ENCODE data around the gene STK40. TPM values are rescaled to one million over a fixed set of nuclear protein-coding genes. Genes with fewer than 3 reads are reported as not detected.
A peak's percentile ranks its signal among the peaks of the same experiment; 100 is the strongest.

STK40 gene
- polyA plus RNA-seq, 3 donors, result 40.2 to 65.9 (median 55.8) TPM

- DNase-seq, result no peak
- no peak for TF ChIP-seq CTCF (IDR thresholded peaks at IDR 0.05)
- H3K4me3 Mint-ChIP-seq, result no peak overlapping the region
- Histone ChIP-seq H3K9ac (ENCODE audit: insufficient read depth, low read length, poor library complexity, severe bottlenecking) (peak overlapping the region; percentile 89), H3K4me2 (replicated peaks; ENCODE audit: extremely low read depth, low read length, poor library complexity, severe bottlenecking) (peak overlapping the region; percentile 97), H3K27ac (ENCODE audit: low read depth in 1 of 2, low read length in 2 of 2) (peak overlapping the region in 1 of 2 donors; percentile 94), H3K9me3 (replicated peaks in 1 of 2; ENCODE audit: control insufficient read depth in 1 of 2, insufficient read depth in 1 of 2, low read length in 2 of 2) (no peaks in the 10 kb centered on the region), H2AFZ (ENCODE audit: insufficient read depth, low read depth, low read length, poor library complexity, severe bottlenecking) (peak overlapping the region; percentile 72), H3K36me3 (replicated peaks in 1 of 2; ENCODE audit: control insufficient read depth in 1 of 2, insufficient read depth in 2 of 2, low read length in 2 of 2) (peaks cover 9 to 16% of the 10 kb centered on the region in 2 donors), H3K27me3 (ENCODE audit: control insufficient read depth in 2 of 2, insufficient read depth in 2 of 2, low read length in 2 of 2) (no peaks in the 10 kb centered on the region), H3K4me3 (replicated peaks in 1 of 3; ENCODE audit: low read depth in 2 of 3, low read length in 3 of 3) (peak overlapping the region in 1 of 3 experiments; percentile 87), H4K20me1 (ENCODE audit: insufficient read depth, low read length) (peaks cover 8% of the 10 kb centered on the region), H3K4me1 (ENCODE audit: control insufficient read depth in 1 of 2, insufficient read depth in 2 of 2, low read length in 2 of 2) (peaks cover 33 to 45% of the 10 kb centered on the region in 2 donors), H3K79me2 (ENCODE audit: insufficient read depth, low read length) (peaks cover 50% of the 10 kb centered on the region)
- WGBS (ENCODE audit: insufficient coverage), result 94% methylated on average over 3 of the region's 7 CpGs
- intact Hi-C loops (cut with micrococcal nuclease), result no loop called here
- peaks cover 39% of the 10 kb centered on the region for H3K4me1 Mint-ChIP-seq
- peaks cover 0 to 8% (median 2%) of the 10 kb centered on the region in 7 donors for H3K9me3 Mint-ChIP-seq
- peaks cover 0 to 8% (median 0%) of the 10 kb centered on the region in 3 donors for H3K27me3 Mint-ChIP-seq (ENCODE audit: low read depth in 3 of 3)
- peaks cover 13 to 28% of the 10 kb centered on the region in 2 donors for H3K36me3 Mint-ChIP-seq
- H3K27ac Mint-ChIP-seq, result peak overlapping the region; percentile 96 to 99 (median 98)
Measured at GRCh38 chr1:36398370-36398977, 12.8 kb upstream of the STK40 start.

GRCh38 chr1:36397378-36398230 lies 11.9 kb upstream of the STK40 start, which contains the start of gene LSM10:
Gene LSM10, minus strand, starts transcription at chr1:36397908. Its CDS starts 3,779 bp downstream, at chr1:36394129.
- H2AFZ ChIP-seq (ENCODE audit: insufficient read depth, low read depth, low read length, poor library complexity, severe bottlenecking), result peak within 1 kb of the TSS; percentile 72
- peak within 1 kb of the TSS; percentile 97 for H3K4me2 ChIP-seq (replicated peaks; ENCODE audit: extremely low read depth, low read length, poor library complexity, severe bottlenecking)
- peaks cover 17 to 25% of the 10 kb centered on the region in 2 donors for H3K36me3 ChIP-seq (replicated peaks in 1 of 2; ENCODE audit: control insufficient read depth in 1 of 2, insufficient read depth in 2 of 2, low read length in 2 of 2)
- peaks cover 59% of the 10 kb centered on the region for H3K79me2 ChIP-seq (ENCODE audit: insufficient read depth, low read length)
- peak within 1 kb of the TSS; percentile 84 to 87 (median 85) for H3K4me3 ChIP-seq (replicated peaks in 1 of 3; ENCODE audit: low read depth in 2 of 3, low read length in 3 of 3)
- peak within 1 kb of the TSS; percentile 81 to 94 for H3K27ac ChIP-seq (ENCODE audit: low read depth in 1 of 2, low read length in 2 of 2)
- no peak for TF ChIP-seq CTCF (IDR thresholded peaks at IDR 0.05)
- Mint-ChIP-seq H3K9me3 (peaks cover 0 to 8% (median 2%) of the 10 kb centered on the region in 7 donors), H3K36me3 (peaks cover 21 to 37% of the 10 kb centered on the region in 2 donors), H3K4me1 (peaks cover 42% of the 10 kb centered on the region), H3K4me3 (peak within 1 kb of the TSS; percentile 96 to 98), H3K27me3 (ENCODE audit: low read depth in 3 of 3) (peaks cover 0 to 8% (median 0%) of the 10 kb centered on the region in 3 donors), H3K27ac (peak within 1 kb of the TSS; percentile 96 to 99 (median 98))
- peaks cover 33 to 45% of the 10 kb centered on the region in 2 donors for H3K4me1 ChIP-seq (ENCODE audit: control insufficient read depth in 1 of 2, insufficient read depth in 2 of 2, low read length in 2 of 2)
- intact Hi-C loops (cut with micrococcal nuclease), result loop anchor here in 1 of 2 donors (1.0 kb wide), 1 partner anchor 11 kb away; no protein-coding TSS in a partner anchor
- WGBS (ENCODE audit: insufficient coverage), result 0% methylated on average over 55 of the region's 60 CpGs
- peak; percentile 93 to 96 (median 93) for DNase-seq
- peak within 1 kb of the TSS; percentile 89 for H3K9ac ChIP-seq (ENCODE audit: insufficient read depth, low read length, poor library complexity, severe bottlenecking)
- no peaks in the 10 kb centered on the region for H3K9me3 ChIP-seq (replicated peaks in 1 of 2; ENCODE audit: control insufficient read depth in 1 of 2, insufficient read depth in 1 of 2, low read length in 2 of 2)
- peaks cover 12% of the 10 kb centered on the region for H4K20me1 ChIP-seq (ENCODE audit: insufficient read depth, low read length)
- H3K27me3 ChIP-seq (ENCODE audit: control insufficient read depth in 2 of 2, insufficient read depth in 2 of 2, low read length in 2 of 2), result no peaks in the 10 kb centered on the region

Data from CD14-positive monocyte (primary cell).